HepG2 (cell line): ENCODE results near the gene SERHL2. TPM values are rescaled to one million over a fixed set of nuclear protein-coding genes. Genes with fewer than 3 reads are reported as not detected.

ENCODE experiments used
- HES4 ChIP-seq: sonication (generic); formaldehyde crosslinking; IDR thresholded peaks from 2 replicates; pipeline ENCODE4 v1.9.0; 2021; ENCODE audit warnings: mild to moderate bottlenecking, missing genetic modification reagents, borderline replicate concordance
- HINFP ChIP-seq: sonication (generic); formaldehyde crosslinking; IDR thresholded peaks from 2 replicates; pipeline ENCODE4 v1.4.0; 2020; ENCODE audit warnings: low read depth, mild to moderate bottlenecking, missing genetic modification reagents
- MBD4 ChIP-seq: IDR thresholded peaks from 2 replicates; pipeline ENCODE4 v1.6.1; 2012; ENCODE audit warnings: low read length, inconsistent platforms, borderline replicate concordance
- PITX1 ChIP-seq: sonication (generic); formaldehyde crosslinking; IDR thresholded peaks from 2 replicates; pipeline ENCODE4 v1.5.1; 2020; ENCODE audit warnings: mild to moderate bottlenecking, missing genetic modification reagents
- PTBP1 ChIP-seq: fragments of 200-400 bp; formaldehyde crosslinking; IDR thresholded peaks from 2 replicates; pipeline ENCODE4 v1.6.1; 2018; ENCODE audit warnings: low read length, low read depth; ENCODE audit not compliant: poor library complexity, severe bottlenecking
- RAD51 ChIP-seq: fragments of 450-650 bp; IDR thresholded peaks from 2 replicates; pipeline ENCODE4 v1.6.1; 2016; ENCODE audit warnings: borderline replicate concordance
- RERE ChIP-seq: IDR thresholded peaks from 2 replicates; pipeline ENCODE4 v1.6.1; 2016; ENCODE audit warnings: low read depth, missing genetic modification reagents, missing compliant biosample characterization
- SKI ChIP-seq: fragments of 450-650 bp; IDR thresholded peaks from one replicate; pipeline ENCODE4 v1.6.1; 2018; ENCODE audit warnings: mild to moderate bottlenecking; ENCODE audit not compliant: partially characterized antibody
- TFDP1 ChIP-seq: IDR thresholded peaks from 2 replicates; pipeline ENCODE4 v1.6.1; 2016; ENCODE audit warnings: missing compliant biosample characterization, missing genetic modification reagents, borderline replicate concordance
- ZNF501 ChIP-seq: sonication (generic); formaldehyde crosslinking; IDR thresholded peaks from 2 replicates; pipeline ENCODE4 v1.5.1; 2020; ENCODE audit warnings: mild to moderate bottlenecking, moderate library complexity, missing genetic modification reagents
- ZNF639 ChIP-seq: conservative IDR thresholded peaks from 2 replicates; pipeline ENCODE4 v1.6.1; 2018; ENCODE audit warnings: missing genetic modification reagents
- polyA plus RNA-seq, 8 experiments: library from polyadenylated mRNA; depleted of rRNA in 3 of 8; stranded (reverse) in 7 of 8; unstranded in 1 of 8; fragments of >200 nt; fragmentation: Illumina TruSeq in 4 of 8; extraction: Trizol in 4 of 8; gene quantifications; 2 replicates each; pipeline versions ENCODE4 v1.2.1 to v1.2.3, GENCODE V29; 2011 to 2016; ENCODE audit warnings: low read depth in 4 of 8, missing spikeins in 1 of 8, mixed read lengths in 1 of 8; ENCODE audit not compliant: insufficient read depth in 1 of 8
- total RNA-seq, 5 experiments: library from RNA; depleted of rRNA; stranded (reverse); fragments of >200 nt; fragmentation: Illumina TruSeq; extraction: Trizol; gene quantifications; 2 replicates each; pipeline ENCODE4 v1.2.3, GENCODE V29; 2016; ENCODE audit warnings: low read depth in 1 of 5
- TF ChIP-seq, protein P1 (sequence below): IDR thresholded peaks from 2 replicates; pipeline ENCODE4 v1.4.0; 2020; ENCODE audit warnings: mild to moderate bottlenecking, missing genetic modification reagents
- TF ChIP-seq, protein P2 (sequence below): sonication (generic); formaldehyde crosslinking; IDR thresholded peaks from 2 replicates; pipeline ENCODE4 v1.5.1; 2020; ENCODE audit warnings: missing genetic modification reagents, mild to moderate bottlenecking, borderline replicate concordance

SERHL2 gene
- total and polyA plus RNA-seq, 2 of the 13 experiments (the other 11 are each of a cell fraction or from before 2014, with no cell fraction given) = 1.0 to 1.8 TPM

DNA sequence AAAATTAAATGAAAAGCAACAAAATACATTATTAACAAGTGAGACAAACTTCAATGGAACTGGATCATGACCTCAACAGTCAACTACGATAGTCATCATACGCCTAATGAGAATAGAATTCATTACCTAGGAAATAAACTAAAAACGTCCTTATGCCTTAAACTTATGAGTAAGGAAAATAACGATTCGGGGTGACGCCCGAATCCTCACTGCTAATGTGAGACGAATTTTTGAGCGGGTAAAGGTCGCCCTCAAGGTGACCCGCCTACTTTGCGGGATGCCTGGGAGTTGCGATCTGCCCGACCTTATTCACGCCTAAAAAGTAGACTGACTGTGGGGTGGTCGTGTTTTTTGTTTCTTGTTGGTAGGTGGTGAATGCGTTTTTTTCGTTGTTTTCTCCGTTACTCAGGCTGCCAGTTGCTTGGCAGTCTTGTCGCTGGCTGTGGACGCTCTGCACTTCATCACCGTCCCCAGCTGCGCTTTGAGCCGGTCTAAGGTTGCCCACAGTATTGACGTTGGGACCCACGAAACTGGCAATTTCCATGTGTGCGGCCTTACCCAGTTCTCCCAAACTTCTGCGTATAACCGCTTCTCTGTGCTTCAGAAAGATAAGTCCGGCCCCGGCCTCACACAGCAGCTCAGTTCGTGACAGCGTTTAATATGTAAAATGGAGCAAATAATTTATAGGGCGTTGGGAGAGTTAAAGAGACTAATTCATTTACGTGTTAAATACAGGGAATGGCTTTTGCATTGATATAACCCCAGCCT, 61.5 kb downstream of the SERHL2 start (continued):
- TF ChIP-seq RERE (CRISPR knock-in tag) (peak; percentile 60; the same call in 1 of the 2 replicates), PTBP1 (no peak), TFDP1 (CRISPR knock-in tag) (peak; percentile 43), RAD51 (no peak), PITX1 (peak; percentile 39; the same call in 1 of the 2 replicates), MBD4 (peak; percentile 97), ZNF501 (no peak), HINFP (CRISPR knock-in tag) (peak; percentile 7), SKI (peak; percentile 57), HES4 (CRISPR knock-in tag) (no peak), ZNF639 (CRISPR knock-in tag) (peak; percentile 32; the same call in 1 of the 2 replicates)
- TF ChIP-seq, protein P1, sequence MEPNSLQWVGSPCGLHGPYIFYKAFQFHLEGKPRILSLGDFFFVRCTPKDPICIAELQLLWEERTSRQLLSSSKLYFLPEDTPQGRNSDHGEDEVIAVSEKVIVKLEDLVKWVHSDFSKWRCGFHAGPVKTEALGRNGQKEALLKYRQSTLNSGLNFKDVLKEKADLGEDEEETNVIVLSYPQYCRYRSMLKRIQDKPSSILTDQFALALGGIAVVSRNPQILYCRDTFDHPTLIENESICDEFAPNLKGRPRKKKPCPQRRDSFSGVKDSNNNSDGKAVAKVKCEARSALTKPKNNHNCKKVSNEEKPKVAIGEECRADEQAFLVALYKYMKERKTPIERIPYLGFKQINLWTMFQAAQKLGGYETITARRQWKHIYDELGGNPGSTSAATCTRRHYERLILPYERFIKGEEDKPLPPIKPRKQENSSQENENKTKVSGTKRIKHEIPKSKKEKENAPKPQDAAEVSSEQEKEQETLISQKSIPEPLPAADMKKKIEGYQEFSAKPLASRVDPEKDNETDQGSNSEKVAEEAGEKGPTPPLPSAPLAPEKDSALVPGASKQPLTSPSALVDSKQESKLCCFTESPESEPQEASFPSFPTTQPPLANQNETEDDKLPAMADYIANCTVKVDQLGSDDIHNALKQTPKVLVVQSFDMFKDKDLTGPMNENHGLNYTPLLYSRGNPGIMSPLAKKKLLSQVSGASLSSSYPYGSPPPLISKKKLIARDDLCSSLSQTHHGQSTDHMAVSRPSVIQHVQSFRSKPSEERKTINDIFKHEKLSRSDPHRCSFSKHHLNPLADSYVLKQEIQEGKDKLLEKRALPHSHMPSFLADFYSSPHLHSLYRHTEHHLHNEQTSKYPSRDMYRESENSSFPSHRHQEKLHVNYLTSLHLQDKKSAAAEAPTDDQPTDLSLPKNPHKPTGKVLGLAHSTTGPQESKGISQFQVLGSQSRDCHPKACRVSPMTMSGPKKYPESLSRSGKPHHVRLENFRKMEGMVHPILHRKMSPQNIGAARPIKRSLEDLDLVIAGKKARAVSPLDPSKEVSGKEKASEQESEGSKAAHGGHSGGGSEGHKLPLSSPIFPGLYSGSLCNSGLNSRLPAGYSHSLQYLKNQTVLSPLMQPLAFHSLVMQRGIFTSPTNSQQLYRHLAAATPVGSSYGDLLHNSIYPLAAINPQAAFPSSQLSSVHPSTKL = peak; percentile 76
- TF ChIP-seq, protein P2, sequence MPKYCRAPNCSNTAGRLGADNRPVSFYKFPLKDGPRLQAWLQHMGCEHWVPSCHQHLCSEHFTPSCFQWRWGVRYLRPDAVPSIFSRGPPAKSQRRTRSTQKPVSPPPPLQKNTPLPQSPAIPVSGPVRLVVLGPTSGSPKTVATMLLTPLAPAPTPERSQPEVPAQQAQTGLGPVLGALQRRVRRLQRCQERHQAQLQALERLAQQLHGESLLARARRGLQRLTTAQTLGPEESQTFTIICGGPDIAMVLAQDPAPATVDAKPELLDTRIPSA (CRISPR knock-in tag) = no peak
